ENCODE measurements around the gene LMCD1.

DNA sequence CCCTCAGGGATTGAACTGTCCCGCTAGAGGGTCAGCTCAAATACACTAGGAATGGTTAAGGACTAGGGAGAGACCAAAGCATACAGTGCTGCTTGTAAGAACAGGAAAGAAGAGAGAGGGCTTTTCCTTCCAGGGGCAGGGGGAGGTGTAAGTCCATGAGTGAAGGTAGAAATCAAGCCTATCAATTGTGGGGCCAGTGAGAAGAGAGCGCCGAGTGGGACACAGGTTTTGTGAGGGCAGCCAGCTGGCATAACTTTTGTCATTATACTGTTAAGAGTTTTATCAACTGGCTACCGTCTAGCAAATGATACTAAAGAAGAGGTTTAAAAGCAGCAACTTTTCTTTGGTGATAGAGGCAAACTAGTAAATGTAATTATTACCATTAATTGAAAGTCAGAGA is 45.0 kb downstream of the LMCD1 start:
- TF ChIP-seq, protein P1, sequence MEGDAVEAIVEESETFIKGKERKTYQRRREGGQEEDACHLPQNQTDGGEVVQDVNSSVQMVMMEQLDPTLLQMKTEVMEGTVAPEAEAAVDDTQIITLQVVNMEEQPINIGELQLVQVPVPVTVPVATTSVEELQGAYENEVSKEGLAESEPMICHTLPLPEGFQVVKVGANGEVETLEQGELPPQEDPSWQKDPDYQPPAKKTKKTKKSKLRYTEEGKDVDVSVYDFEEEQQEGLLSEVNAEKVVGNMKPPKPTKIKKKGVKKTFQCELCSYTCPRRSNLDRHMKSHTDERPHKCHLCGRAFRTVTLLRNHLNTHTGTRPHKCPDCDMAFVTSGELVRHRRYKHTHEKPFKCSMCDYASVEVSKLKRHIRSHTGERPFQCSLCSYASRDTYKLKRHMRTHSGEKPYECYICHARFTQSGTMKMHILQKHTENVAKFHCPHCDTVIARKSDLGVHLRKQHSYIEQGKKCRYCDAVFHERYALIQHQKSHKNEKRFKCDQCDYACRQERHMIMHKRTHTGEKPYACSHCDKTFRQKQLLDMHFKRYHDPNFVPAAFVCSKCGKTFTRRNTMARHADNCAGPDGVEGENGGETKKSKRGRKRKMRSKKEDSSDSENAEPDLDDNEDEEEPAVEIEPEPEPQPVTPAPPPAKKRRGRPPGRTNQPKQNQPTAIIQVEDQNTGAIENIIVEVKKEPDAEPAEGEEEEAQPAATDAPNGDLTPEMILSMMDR (IDR thresholded peaks at IDR 0.05), result no peak
- no peak for TF ChIP-seq POLR2A (IDR thresholded peaks at IDR 0.05)
